Common myeloid progenitor, CD34-positive (primary cell): ENCODE measurements around the gene TMEM51.
A peak's percentile ranks its signal among the peaks of the same experiment; 100 is the strongest.

Experiments used
- CTCF ChIA-PET: fragments of 350-600 bp; sonication (Branson Sonifier 250); formaldehyde crosslinking; loops from one replicate; lab custom pipeline; 2021; ENCODE audit warnings: antibody characterized with exemption; lab: Charles Lee
- POLR2A ChIA-PET: fragments of 350-600 bp; sonication (Branson Sonifier 250); formaldehyde crosslinking; loops from one replicate; lab custom pipeline; 2021; ENCODE audit warnings: antibody characterized with exemption; lab: Charles Lee
- DNase-seq, 3 donors: peaks; one replicate each; pipeline versions ENCODE4 v3.0.0 to v3.0.0-alpha.2; 2013
- H3K27ac ChIP-seq, 2 experiments: 1 replicate in 1 of 2; 2 replicates in 1 of 2; pipeline ENCODE4 v1.7.0; 2013; ENCODE audit warnings: inconsistent platforms in 2 of 2, low read length in 2 of 2, mild to moderate bottlenecking in 2 of 2, low read depth in 1 of 2, moderate library complexity in 1 of 2; ENCODE audit not compliant: severe bottlenecking in 2 of 2, insufficient read depth in 1 of 2, poor library complexity in 1 of 2
- H3K27me3 ChIP-seq, 5 experiments: replicated peaks in 2 of 5; 1 replicate in 3 of 5; 2 replicates in 2 of 5; pipeline versions ENCODE4 v1.6.1 to v1.7.0; 2013; ENCODE audit warnings: low read length in 4 of 5, mild to moderate bottlenecking in 2 of 5, moderate library complexity in 2 of 5, inconsistent platforms in 1 of 5; ENCODE audit not compliant: insufficient read depth in 5 of 5, control insufficient read depth in 4 of 5
- H3K36me3 ChIP-seq, 4 experiments: 1 replicate in 2 of 4; 2 replicates in 2 of 4; pipeline versions ENCODE4 v1.6.1 to v1.7.0; 2013; ENCODE audit warnings: low read length in 3 of 4, control low read depth in 1 of 4, mild to moderate bottlenecking in 1 of 4; ENCODE audit not compliant: control insufficient read depth in 4 of 4, insufficient read depth in 4 of 4
- H3K4me1 ChIP-seq, 4 experiments: 1 replicate in 3 of 4; 2 replicates in 1 of 4; pipeline versions ENCODE4 v1.6.1 to v1.7.1; 2013; ENCODE audit warnings: low read length in 3 of 4, mild to moderate bottlenecking in 3 of 4, control low read depth in 1 of 4, inconsistent platforms in 1 of 4, moderate library complexity in 1 of 4; ENCODE audit not compliant: control insufficient read depth in 4 of 4, insufficient read depth in 4 of 4; ENCODE audit errors: control extremely low read depth in 1 of 4
- H3K4me3 ChIP-seq, 7 experiments: 1 replicate in 4 of 7; 2 replicates in 3 of 7; pipeline versions ENCODE4 v1.5.1 to v1.7.0; 2013; ENCODE audit warnings: mild to moderate bottlenecking in 7 of 7, low read length in 6 of 7, moderate library complexity in 6 of 7, inconsistent platforms in 2 of 7, low read depth in 2 of 7, control low read depth in 1 of 7; ENCODE audit not compliant: insufficient read depth in 4 of 7, control insufficient read depth in 1 of 7; ENCODE audit errors: extremely low read depth in 1 of 7
- H3K9me3 ChIP-seq, 5 experiments: 1 replicate in 4 of 5; 2 replicates in 1 of 5; pipeline versions ENCODE4 v1.6.1 to v1.7.1; 2013; ENCODE audit warnings: low read length in 4 of 5, mild to moderate bottlenecking in 2 of 5, inconsistent platforms in 1 of 5, low read depth in 1 of 5, moderate library complexity in 1 of 5; ENCODE audit not compliant: control insufficient read depth in 4 of 5, insufficient read depth in 2 of 5; ENCODE audit errors: control extremely low read depth in 1 of 5
- WGBS: methylation state at CpG from one replicate; pipeline ENCODE4 v1.1.5; 2013; ENCODE audit not compliant: insufficient coverage; 5-methylcytosine and 5-hydroxymethylcytosine counted together

TMEM51 gene

DNA sequence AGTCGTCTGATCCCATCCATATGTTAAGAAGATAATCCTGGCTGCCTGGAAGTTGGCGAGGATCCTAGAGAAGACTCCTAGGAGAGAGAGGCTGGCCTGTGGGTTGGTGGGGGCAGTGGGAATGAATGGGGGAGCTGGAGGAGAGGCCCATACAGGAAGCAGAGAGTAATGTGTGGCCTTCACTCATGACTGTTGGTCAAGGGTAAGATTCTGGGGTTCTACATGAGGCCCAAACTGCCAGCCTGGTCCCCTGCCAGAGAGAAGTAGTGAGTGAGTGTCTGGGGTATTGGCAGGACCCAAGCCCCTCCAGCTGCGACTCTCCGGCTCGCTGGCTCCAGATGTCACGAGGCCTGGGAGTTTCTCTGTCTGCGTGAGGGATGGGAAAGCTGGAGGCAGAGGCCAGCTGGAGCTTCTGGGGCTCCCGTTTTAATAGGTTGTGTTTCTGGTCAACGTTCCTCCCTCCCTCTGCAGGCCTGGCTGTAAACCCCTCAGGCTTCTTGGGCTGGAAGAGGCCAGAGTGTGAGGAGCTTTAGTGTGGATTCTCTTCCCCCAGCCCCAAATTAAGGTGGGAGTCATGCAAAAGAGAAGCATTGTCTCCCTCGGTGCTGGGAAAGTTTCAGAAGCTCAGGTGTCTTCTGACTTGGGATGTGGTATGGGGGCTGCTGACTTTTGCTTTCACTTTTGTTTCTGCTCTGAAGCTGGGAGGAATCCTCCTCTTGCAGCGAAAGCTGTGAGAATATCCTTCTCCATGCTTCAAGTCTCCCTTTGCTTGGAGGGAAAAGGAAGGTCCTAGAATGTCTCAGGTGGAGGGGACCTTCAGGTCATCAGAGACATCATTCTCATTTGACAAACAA is 2.6 kb downstream of the TMEM51 start:
- POLR2A ChIA-PET = no interaction called here
- DNase-seq = peak in 2 of 3 donors; percentile 53 to 69
- CTCF ChIA-PET = interaction anchor here (0.9 to 9.8 kb wide), 6 partner anchors 9 to 207 kb away, joined by 3 to 111 read pairs (median 7); no protein-coding TSS in a partner anchor

DNA sequence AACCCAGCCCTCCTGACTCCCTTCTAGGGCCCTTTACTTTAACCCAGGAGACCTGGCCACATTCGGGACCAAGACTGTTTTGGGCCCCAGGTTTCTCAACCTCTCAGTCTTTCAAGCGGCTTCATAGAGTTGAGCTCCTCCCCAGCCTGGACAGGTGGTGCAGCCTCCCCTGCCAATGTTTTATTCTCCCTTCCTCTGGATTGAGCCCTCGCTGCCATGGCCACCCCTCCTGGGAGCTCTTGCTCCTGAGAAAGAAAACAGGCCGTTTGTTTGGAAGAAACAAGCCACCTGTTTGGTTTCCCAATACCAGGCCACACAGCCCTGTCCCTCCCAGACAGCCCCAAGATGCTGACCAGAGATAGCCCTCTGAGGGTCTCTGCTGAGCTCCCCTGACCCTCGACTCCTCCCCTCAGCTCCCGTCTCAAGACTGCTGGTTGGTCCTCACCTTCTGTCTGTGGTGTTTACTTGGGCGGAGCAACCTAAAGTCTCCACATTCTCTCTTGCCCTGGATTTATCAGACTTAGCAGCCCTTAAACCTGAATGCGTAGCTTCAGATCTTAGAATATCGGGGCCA is 3.3 kb downstream of the TMEM51 start:
- no peaks in the 10 kb centered on the region for H3K36me3 ChIP-seq
- WGBS = 94% methylated on average over 8 of the region's 9 CpGs
- ChIA-PET CTCF (interaction anchor here (0.9 to 9.8 kb wide), 6 partner anchors 9 to 206 kb away, joined by 3 to 111 read pairs (median 7); no protein-coding TSS in a partner anchor), POLR2A (no interaction called here)
- peaks cover 0 to 32% (median 11%) of the 10 kb centered on the region in 5 experiments for H3K27me3 ChIP-seq
- no peak for DNase-seq
- peak overlapping the region in 4 of 7 experiments; percentile 5 to 52 (median 38) for H3K4me3 ChIP-seq
- no peaks in the 10 kb centered on the region for H3K9me3 ChIP-seq
- H3K27ac ChIP-seq = no peak overlapping the region
- peaks cover 0 to 86% (median 45%) of the 10 kb centered on the region in 4 experiments for H3K4me1 ChIP-seq

More for the DNA sequence above, 2.6 kb downstream of the TMEM51 start:
- peak overlapping the region in 6 of 7 experiments; percentile 5 to 52 (median 40) for H3K4me3 ChIP-seq
- 66% methylated on average over 3 of the region's 11 CpGs for WGBS
- peaks cover 0 to 83% (median 45%) of the 10 kb centered on the region in 4 experiments for H3K4me1 ChIP-seq
- no peak overlapping the region for H3K27ac ChIP-seq
- H3K9me3 ChIP-seq = no peaks in the 10 kb centered on the region
- peaks cover 0 to 36% (median 13%) of the 10 kb centered on the region in 5 experiments for H3K27me3 ChIP-seq
- no peaks in the 10 kb centered on the region for H3K36me3 ChIP-seq

- POLR2A ChIA-PET = interaction anchor here (0.6 kb wide), 1 partner anchor 90 kb away, joined by 4 read pairs; no protein-coding TSS in a partner anchor
- CTCF ChIA-PET = interaction anchor here (0.6 to 9.8 kb wide), 5 partner anchors 8 to 115 kb away, joined by 4 to 111 read pairs (median 6); no protein-coding TSS in a partner anchor
Observed at GRCh38 chr1:15157524-15158399, 4.2 kb downstream of the TMEM51 start.

GRCh38 chr1:15158506-15159165 is 5.1 kb downstream of the TMEM51 start:
- H3K4me3 ChIP-seq = peak overlapping the region in 2 of 7 experiments; percentile 31 to 44
- 65% methylated on average over 10 of the region's 13 CpGs for WGBS

More at GRCh38 chr1:15157524-15158399, 4.2 kb downstream of the TMEM51 start:
- WGBS = 92% methylated on average over 15 of the region's 17 CpGs
- Histone ChIP-seq H3K4me1 (peaks cover 0 to 80% (median 37%) of the 10 kb centered on the region in 4 experiments), H3K27me3 (peaks cover 0 to 24% (median 7%) of the 10 kb centered on the region in 5 experiments), H3K4me3 (no peak overlapping the region), H3K27ac (no peak overlapping the region), H3K9me3 (no peaks in the 10 kb centered on the region), H3K36me3 (no peaks in the 10 kb centered on the region)
- DNase-seq = no peak

GRCh38 chr1:15159166-15159555 is 5.6 kb downstream of the TMEM51 start:
- 64% methylated on average over 7 of the region's 7 CpGs for WGBS

More at GRCh38 chr1:15158506-15159165, 5.1 kb downstream of the TMEM51 start:
- no peak for DNase-seq
- CTCF ChIA-PET = interaction anchor here (1.6 to 9.8 kb wide), 3 partner anchors 28 to 114 kb away, joined by 4 to 111 read pairs (median 73); no protein-coding TSS in a partner anchor
- Histone ChIP-seq H3K4me1 (peaks cover 0 to 81% (median 34%) of the 10 kb centered on the region in 4 experiments), H3K27me3 (peaks cover 0 to 16% (median 4%) of the 10 kb centered on the region in 5 experiments), H3K27ac (no peak overlapping the region), H3K36me3 (no peaks in the 10 kb centered on the region), H3K9me3 (no peaks in the 10 kb centered on the region)
- POLR2A ChIA-PET = no interaction called here

GRCh38 chr1:15160626-15161025 is 7.1 kb downstream of the TMEM51 start:
- WGBS = 0% methylated on average over 1 of the region's 8 CpGs
- peak in 1 of 3 donors; percentile 50 for DNase-seq
- Histone ChIP-seq H3K36me3 (no peaks in the 10 kb centered on the region), H3K4me1 (peaks cover 0 to 67% (median 21%) of the 10 kb centered on the region in 4 experiments), H3K27ac (no peak overlapping the region), H3K27me3 (no peaks in the 10 kb centered on the region), H3K4me3 (no peak overlapping the region), H3K9me3 (no peaks in the 10 kb centered on the region)
- POLR2A ChIA-PET = interaction anchor here (0.6 kb wide), 1 partner anchor 16 kb away, joined by 5 read pairs; no protein-coding TSS in a partner anchor
- CTCF ChIA-PET = interaction anchor here (0.6 to 2.0 kb wide), 3 partner anchors 9 to 1328 kb away, joined by 3 to 5 read pairs (median 4); no protein-coding TSS in a partner anchor

More at GRCh38 chr1:15159166-15159555, 5.6 kb downstream of the TMEM51 start:
- Histone ChIP-seq H3K4me1 (peaks cover 0 to 77% (median 29%) of the 10 kb centered on the region in 4 experiments), H3K36me3 (no peaks in the 10 kb centered on the region), H3K4me3 (peak overlapping the region in 3 of 7 experiments; percentile 6 to 44 (median 31)), H3K27ac (no peak overlapping the region), H3K27me3 (peaks cover 0 to 14% (median 2%) of the 10 kb centered on the region in 5 experiments), H3K9me3 (no peaks in the 10 kb centered on the region)
- no peak for DNase-seq
- ChIA-PET POLR2A (no interaction called here), CTCF (interaction anchor here (1.6 to 9.8 kb wide), 2 partner anchors 29 to 41 kb away, joined by 4 to 111 read pairs; no protein-coding TSS in a partner anchor)
